Measurements from ENCODE around the gene GLE1.
"Not testable (repeated sequence)": the region's sequence is repeated elsewhere in the genome, so short reads cannot be mapped to it uniquely, and the experiment has no call there.

GLE1 gene

DNA sequence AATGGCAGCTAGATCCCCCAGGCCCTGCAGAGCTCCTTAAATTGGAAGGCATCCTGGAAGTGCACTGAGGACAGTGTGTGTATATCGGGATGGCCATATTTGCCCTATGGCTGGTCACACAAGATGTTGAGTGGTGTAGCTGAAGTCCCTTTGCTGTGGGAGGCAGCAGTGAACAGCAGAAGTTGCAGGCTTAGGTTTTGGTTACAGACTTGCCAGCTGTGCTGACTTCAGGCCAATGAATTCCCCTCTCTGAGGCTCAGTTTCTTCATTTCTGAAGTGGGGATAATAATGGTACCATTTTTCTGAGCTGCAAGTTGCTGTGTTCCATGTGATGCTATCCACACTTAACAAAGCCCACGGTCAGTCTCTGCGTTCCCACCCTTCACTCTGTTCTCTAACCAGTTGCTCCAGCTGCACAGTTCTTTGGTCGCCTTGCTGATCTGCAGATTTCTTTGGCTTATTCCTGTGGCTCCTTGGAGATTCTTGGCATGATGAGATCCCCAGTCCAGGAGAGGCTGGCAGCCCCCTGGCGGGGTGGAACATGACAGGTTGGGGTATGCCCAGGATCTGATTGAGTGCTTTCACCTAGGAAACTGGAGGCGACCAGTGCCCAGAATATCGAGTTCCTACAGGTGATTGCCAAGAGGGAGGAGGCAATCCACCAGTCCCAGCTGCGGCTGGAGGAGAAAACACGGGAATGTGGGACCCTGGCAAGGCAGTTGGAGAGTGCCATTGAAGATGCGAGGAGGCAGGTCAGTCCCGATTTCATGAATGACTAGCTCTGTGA, 6.5 kb upstream of the GLE1 start:
- FAIRE-seq: no peak

DNA sequence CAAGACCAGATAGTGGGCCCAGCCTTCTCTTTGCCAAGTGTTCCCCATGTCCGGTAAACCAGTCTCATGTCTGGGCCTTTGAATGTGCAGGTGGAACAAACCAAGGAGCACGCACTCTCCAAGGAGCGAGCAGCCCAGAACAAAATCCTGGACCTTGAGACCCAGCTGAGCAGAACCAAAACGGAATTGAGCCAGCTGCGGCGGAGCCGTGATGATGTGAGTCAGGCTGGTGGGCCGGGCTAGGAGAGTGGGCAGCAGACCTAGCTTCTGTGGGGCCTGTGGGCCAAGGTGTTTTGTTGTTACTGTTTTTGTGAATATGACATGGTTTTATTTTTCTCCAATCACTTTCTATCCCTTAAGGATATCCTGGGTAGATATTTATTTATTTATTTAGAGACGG, 5.6 kb upstream of the GLE1 start:
- FAIRE-seq: no peak

DNA sequence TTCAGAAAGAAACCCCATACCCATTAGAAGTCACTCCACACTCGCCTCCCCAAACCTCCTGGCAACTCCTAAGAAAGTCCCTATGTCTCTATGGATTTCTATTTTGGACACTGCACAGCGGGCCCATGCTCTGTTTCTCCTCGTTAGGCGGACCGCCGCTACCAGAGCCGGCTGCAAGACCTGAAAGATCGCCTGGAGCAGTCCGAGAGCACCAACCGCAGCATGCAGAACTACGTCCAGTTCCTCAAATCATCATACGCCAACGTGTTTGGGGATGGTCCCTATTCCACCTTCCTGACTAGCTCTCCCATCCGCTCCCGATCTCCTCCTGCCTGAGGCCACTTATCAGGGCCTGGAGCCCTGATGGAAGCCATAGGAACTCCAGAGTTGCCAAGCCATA, 4.6 kb upstream of the GLE1 start:
- FAIRE-seq: no peak

DNA sequence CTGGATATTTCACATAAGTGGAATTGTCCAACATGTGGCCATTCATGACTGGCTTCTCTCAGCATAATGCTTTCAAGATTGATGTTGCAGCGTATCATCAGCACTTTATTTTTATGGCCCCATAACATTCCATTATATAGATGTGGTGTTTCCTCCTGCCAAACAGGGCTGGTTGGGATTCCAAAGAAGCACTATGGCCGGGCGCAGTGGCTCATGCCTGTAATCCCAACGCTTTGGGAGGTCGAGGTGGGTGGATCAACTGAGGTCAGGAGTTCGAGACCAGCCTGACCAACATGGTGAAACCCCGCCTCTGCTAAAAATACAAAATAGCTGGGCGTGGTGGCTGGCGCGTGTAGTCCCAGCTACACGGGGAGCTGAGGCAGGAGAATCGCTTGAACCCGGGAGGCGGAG, 1.1 kb upstream of the GLE1 start:
- FAIRE-seq: not testable (repeated sequence)

DNA sequence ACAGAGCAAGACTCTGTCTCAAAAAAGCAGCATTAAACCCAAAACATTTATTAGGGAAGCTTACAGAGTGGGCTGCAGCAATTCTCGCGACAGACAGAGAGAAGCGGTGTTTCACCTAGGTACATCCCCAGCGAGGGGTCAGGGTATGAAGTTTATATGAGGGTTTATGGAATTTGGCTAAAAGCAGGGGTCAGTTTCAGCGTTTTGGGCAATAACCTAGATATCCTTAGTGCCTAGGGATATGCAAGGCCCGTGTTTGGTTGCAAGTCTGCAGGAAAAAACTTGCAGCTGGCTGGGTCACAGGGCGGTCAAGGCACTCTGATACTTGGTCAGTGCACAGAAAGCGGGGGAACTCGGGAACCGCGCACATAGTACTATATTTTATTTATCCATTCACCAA, 649 bp upstream of the GLE1 start:
- no peak for FAIRE-seq

DNA sequence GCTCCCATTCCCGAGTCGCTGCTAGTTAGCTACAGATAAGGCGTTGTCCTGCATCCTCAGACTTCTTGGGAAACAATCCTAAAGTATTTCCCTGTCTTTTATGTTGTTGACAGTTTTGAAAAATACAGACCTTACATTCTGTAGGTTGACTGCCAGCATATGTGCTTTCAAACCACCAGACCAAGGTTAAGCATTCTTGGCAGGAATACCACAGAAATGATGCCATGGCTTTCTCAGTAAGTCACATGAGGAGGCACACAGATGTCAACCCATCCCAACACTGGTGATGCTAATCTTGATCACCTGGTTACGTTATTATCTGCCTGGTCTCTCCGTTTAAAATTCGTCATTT, 871 bp downstream of the GLE1 start:
- FAIRE-seq: no peak

DNA sequence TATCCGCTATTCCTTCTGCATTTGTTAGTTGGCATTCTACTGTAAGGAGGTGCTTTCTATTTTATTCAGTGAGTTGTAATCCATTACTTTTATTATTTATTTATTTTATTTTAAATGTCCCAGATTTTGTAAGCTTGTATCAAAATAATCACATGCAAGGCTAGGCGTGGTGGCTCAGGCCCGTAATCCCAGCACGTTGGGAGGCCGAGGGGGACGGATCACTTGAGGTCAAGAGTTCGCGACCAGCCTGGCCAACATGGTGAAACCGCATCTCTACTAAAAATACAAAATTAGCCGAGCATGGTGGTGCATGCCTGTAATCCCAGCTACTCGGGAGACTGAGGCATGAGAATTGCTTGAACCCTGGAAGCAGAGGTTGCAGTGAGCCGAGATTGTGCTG, 1.4 kb downstream of the GLE1 start:
- not testable (repeated sequence) for FAIRE-seq

DNA sequence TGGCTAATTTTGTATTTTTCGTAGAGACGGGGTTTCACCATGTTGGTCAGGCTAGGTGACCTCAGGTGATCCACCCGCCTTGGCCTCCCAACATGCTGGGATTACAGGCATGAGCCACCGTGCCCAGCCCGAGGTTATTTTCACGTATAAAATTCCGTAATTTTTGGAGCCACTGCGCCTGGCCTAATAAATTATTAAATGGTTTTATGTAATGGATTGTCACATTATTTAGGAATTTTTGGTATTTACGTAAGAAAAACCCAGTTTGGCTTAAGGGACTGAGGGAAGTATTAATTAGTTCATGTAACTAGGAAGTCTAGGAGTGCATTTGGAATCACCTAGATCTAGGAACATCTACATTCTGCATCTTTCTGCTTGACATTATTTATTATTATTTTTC, 8.3 kb downstream of the GLE1 start:
- FAIRE-seq: no peak

DNA sequence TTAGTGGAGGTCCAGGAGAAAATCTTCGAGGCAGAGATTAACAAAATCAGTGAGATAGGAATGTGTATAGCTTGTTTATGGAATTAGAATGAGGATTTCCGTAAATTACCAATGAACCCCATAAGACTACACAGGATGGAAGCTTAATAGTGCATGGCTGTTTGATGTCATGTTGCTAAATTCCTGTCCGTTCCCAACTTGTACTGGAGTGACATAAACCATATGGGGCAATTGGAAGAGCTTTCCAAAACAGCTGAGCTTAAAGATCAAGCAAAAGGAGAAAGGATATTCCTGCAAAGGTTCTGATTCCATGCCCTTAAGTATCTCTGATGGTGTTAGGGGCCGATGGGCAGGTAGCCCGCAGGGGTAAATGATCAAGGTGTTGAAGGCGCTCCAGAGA, 17.4 kb downstream of the GLE1 start:
- FAIRE-seq: no peak

DNA sequence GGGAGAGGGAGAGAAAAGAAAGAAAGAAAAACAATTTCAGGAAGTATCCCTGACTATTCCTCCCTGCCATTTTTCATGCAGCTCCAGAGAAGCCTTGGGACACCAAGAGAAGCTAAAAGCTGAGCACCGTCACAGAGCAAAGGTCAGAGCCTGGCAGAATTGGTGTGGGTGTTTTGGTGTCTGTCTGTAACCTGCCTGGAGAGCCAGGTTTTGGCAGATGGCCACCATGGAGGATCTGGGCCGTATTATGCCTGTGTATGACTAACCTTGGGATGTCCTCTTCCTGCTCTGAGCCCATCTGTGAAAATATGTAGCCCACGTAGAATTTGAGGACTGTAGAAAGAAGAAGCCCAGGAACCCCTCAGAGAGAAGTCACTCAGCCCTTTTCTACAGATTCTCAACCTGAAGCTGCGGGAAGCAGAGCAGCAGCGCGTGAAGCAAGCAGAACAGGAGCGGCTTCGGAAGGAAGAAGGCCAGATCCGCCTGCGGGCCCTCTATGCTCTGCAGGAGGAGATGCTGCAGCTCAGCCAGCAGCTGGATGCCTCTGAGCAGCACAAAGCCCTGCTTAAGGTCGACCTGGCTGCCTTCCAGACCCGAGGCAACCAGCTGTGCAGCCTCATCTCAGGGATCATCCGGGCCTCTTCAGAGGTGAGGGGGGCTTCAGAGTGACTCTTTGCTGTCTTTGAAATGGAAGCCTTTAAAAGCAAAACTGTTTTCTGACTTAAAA, 18.8 kb downstream of the GLE1 start:
- no peak for FAIRE-seq

DNA sequence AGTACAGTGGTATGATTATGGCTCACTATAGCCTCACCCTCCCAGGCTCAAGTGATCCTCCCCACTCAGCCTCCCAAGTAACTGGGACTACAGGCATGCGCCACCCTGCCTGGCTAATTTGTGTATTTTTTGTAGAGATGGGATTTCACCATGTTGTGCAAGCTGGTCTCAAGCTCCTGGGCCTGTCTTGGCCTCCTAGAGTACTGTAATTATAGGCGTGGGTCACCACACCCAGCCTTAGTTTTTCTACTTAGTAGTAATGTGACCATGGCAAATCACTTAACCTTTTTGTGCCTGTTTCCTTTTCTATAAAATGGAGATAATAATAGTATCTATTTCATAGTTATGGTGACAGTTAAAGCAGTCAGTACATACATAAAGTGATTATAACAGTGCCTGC, 22.2 kb downstream of the GLE1 start:
- FAIRE-seq: no peak

DNA sequence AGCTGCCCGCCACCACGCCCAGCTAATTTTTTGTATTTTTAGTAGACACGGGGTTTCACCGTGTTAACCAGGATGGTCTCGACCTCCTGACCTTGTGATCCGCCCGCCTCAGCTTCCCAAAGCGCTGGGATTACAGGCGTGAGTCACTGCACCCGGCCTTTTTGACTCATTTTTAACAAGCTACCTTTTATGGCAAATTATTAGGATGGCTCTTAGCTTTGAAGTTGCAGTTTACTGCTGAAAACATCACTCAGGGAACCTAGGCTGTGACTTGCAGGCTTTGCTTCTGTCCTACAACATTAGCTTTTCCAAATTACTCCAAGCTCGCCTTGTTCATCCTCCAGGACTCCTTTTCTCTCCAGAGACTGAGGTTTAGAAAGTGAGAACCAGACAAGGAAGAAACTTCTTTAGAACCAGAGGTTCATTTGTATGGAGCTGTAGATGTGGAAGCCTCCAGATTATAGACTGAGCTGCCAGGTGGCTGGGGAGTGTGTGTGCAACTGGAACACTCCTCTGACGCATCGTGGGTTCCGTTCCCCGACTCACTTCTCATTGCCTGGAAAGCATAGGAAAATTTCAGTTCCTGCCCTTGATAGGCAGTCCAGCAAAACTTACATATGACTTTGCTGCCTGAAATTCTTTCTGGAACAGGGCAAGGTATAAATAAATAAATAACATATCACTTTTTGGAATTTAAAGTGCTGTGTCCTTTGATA, 24.1 kb downstream of the GLE1 start:
- no peak for FAIRE-seq

DNA sequence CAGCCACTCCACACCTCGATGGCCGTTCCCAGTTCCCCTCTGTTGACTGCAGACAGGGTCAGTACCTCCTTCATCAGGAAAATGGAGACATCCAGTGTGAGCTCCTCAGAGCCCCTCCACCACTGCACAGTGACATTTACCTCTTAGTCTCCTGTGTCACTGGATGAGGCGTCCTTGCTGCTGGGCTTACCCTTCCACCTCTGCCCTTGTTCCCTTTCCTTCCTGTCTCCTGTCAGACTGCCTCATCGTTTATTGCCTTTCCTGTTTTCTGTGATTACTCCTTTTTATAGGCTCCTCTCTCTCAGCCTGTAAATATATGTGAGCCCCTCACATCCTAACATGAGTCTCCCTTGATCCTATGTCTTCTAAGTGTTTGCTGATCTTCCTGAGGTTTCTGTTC, 24.7 kb downstream of the GLE1 start:
- no peak for FAIRE-seq

DNA sequence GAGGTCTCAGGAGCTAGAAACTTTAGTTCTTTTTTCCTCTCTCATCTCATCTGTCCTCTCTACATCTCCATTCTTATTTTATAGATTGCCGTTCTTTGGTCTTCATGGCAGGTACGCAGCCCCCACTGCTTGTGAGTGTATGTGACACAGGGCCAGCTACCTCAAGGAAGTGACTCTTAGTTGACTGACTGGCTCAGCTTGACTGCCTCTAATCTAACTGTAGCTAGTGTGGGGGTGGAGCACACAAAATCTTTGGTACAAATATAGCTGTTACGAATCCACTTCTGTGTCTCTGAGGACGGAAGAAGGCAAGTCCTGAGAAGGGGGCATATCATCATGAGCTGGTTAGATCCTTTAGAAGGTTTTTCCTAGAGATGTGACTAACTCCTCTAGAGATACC, 28.1 kb downstream of the GLE1 start:
- no peak for FAIRE-seq

DNA sequence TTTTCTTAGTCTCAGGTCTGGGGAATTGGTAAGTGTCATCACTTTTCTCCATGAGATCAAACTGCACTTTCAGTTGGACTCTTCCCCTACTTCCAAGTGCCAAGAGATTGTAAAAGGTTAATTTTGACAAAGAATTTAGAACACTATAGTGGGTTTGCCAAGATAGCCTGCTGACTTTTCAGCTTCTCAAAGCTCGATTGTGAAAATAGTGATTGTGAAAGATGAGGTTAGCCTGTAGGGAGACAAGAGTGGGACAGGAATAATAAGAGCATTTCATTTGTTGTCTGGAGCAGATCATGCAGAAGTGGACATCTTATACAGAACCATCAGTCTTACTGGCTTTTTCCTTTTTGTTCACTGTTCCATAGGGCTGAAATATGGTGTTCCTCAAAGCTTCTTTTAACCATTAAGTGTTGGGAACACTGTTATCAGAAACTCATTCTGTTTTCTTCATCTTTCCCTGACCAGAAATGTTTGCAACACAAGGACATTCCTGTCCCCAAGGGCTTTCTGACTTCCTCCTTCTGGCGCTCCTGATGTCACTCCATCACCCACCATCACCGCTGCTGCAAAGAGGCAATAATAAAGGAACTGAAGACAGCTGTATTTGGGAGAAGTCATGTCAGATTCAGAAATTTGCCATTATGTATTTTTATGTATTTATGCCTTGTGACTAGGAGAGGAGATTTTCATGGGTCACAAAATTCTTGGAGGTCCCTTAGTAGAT, 36.3 kb downstream of the GLE1 start:
- FAIRE-seq: no peak

DNA sequence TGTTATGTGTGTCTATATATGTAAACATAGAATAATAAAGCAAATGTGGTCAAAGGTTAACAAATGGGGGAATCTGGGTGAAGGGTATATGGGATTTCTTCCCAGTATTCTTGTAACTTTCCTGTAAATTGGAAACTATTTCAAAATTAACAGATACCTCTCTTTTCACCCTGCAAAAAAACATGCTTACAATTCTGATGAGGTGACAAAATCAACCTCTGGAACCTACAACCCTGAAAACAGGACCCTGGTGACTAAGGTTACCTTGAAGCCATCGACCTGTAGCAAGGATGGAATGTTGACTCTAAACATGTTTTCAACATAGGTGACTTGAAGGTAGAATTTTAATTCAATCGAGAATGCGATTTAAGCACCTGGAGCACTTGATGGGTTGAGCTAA, 42.0 kb downstream of the GLE1 start:
- FAIRE-seq: no peak

DNA sequence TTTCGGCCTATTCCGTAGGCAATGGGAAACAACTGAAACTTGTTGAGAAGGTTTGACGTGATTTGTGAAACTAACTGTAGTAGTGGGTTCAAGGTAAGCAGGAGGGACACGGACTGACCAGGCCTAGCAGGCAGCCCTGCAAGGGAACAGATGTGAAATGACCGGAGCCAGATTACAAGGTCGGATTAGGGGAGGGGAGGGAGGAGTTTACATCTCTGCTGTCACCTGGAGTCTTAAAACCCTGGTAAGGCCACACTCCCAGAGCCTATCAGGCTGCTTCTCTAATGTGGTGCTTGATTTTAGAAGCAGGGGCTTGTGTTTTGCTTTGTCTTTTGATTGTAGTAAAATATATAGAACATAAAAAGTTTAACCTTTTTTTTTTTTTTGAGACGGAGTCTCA, 44.4 kb downstream of the GLE1 start:
- no peak for FAIRE-seq

DNA sequence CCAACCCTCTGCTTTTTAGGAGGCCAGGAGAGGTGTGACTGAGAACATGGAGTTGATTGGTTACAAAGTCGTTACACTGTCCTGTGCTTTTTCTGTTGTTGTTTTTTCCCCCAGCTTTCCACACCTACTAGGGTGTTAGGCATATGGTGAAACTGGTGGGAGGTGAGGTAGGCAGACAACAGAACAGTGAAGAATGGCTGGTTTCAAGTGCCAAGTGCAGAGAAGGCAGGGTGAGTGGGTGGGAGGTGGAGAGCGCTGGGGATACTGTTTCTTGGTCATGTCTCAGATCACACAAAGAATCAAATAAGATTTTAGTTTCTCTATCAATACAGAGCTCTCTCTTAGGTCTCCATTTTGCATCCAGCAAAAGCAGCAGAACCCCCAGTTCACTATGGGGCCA, 45.7 kb downstream of the GLE1 start:
- FAIRE-seq: no peak

DNA sequence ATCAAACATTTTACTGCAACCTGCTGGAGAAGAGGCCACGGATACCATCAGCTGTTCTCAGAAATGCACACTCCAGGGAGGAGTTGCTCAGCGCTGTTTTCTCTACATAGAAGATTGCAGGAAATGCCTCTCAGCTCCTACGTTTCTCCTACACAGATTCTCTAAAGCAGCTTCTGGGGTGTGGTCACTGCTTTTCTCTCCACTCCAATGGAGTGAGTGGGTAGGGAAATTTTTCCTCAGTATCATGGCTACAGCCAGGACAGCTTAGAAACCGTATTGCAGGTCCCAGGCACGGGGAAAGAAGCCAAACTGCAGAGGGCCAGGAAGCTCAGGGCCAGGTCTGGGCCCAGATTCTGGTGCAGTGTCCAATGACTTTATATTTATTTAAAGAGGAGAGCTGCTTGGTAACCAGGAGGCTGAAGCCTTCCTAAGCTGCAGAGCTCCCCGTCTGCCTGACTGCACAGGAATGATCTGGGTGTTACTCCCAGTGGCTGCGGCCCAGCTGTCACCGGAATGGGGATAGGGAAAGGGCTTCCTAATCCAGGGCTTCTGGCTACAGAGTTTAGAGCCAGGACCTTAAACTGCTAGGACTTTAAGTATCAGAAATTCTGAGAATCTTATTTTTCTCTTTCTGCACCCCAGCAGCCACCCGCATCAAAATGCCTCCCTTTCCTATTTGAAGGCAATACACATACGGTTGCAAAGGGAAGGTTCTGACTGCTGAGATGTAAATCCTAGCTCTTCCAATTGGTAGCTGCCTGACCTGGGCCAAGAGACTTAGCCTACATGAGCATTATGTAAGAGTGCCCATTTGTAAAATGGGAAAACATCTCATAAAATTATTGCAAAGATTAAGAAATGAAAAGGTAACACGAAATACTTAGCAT, 46.5 kb downstream of the GLE1 start:
- no peak for FAIRE-seq

DNA sequence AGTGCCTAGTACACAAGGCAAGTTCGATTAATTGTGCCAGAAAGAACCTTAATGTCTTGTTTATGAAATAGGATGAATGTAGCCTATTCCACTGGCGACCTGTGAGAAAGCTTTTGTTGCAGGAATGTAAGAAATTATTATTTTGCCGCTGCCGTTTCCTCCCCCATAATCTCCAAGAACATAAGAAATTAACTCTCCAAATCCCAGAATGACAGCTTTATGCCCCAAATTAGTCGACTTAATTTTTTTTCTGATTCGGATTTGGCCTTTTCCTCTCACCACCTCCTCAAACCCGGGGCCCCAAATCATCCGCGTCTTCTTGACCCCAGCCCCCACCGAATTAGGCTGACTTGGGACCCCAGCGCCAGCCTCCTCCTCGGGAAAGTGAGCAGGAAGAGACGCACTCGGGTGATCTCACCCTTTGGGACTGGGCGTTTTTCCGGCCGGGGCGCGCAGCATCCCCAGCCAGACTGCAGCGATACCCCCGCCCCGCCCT, 47.2 kb downstream of the GLE1 start:
- no peak for FAIRE-seq

DNA sequence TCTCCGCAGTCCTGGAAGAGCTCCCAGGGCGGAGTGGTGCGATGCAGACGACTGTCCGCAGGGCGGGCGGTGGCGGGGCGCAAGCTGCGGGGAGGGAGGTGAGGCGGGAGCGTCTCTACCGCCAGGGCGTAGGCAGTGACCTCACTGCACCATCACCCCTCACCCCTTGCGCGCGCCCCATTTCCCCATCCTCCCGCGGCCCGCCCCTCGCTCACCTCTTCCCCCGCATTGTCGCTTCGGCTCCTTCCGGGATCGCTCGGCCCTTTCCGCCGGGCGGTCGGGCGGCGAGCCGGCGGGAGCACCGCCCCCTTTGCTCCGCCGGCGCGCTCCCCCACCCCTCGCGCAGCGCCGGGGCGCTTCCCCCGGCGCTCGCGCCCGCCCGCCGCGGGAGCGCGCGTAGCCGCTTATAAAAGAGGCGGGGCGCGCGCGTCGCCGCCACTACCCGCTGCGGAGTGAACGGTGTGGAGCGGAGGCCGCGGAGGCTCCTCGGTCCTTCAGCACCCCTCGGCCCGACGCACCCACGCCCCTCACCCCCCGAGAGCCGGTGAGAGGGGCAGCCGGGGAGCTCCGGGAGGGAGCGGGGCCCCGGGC, 47.7 kb downstream of the GLE1 start, which contains the start of gene SPTAN1:
TSS of gene SPTAN1 (plus strand) at position 435 of the 591 bp plus-strand sequence. CDS start 14,154 bp downstream, outside the sequence.
- no peak for FAIRE-seq

Data from islet of Langerhans (tissue), 1 donor.